Fibroblast of lung (primary cell): ENCODE measurements around the gene LIMA1. TPM values are rescaled to one million over a fixed set of nuclear protein-coding genes. Genes with fewer than 3 reads are reported as not detected.
"Not testable (repeated sequence)": the region's sequence is repeated elsewhere in the genome, so short reads cannot be mapped to it uniquely, and the experiment has no call there.

Experiments used
- DNase-seq, 2 donors: peaks; one replicate each; pipeline versions ENCODE4 v3.0.0 to v3.0.0-alpha.2; 2010; ENCODE audit warnings: low read depth in 2 of 2
- H2AFZ ChIP-seq: 2 replicates; pipeline ENCODE4 v1.5.1; 2012; ENCODE audit warnings: low read length, control low read depth, inconsistent platforms
- H3K27ac ChIP-seq: 2 replicates; pipeline ENCODE4 v1.5.1; 2011; ENCODE audit warnings: low read length, control low read depth; ENCODE audit not compliant: insufficient read depth
- H3K27me3 ChIP-seq: 2 replicates; pipeline ENCODE4 v1.5.1; 2011; ENCODE audit warnings: mild to moderate bottlenecking, low read length; ENCODE audit not compliant: control insufficient read depth, insufficient read depth
- H3K36me3 ChIP-seq: 2 replicates; pipeline ENCODE4 v1.5.1; 2011; ENCODE audit warnings: low read length; ENCODE audit not compliant: control insufficient read depth, insufficient read depth
- H3K4me1 ChIP-seq: 2 replicates; pipeline ENCODE4 v1.5.1; 2011; ENCODE audit warnings: low read length; ENCODE audit not compliant: control insufficient read depth, insufficient read depth; ENCODE audit errors: extremely low read depth
- H3K4me2 ChIP-seq: 2 replicates; pipeline ENCODE4 v1.5.1; 2011; ENCODE audit warnings: low read length, control low read depth; ENCODE audit not compliant: insufficient read depth; ENCODE audit errors: extremely low read depth
- H3K4me3 ChIP-seq, 4 experiments: fragments of 200-600 bp in 1 of 4; sonication (generic) in 1 of 4; replicated peaks in 1 of 4; 2 replicates each; pipeline ENCODE4 v1.5.1; 2011 to 2016; ENCODE audit warnings: low read length in 4 of 4, low read depth in 3 of 4, mild to moderate bottlenecking in 3 of 4, control low read depth in 2 of 4, inconsistent platforms in 1 of 4, mixed read lengths in 1 of 4; ENCODE audit not compliant: insufficient read depth in 1 of 4; ENCODE audit errors: control extremely low read depth in 1 of 4
- H3K79me2 ChIP-seq: 2 replicates; pipeline ENCODE4 v1.5.1; 2012; ENCODE audit warnings: mild to moderate bottlenecking, low read length, inconsistent platforms; ENCODE audit not compliant: control insufficient read depth, insufficient read depth
- H3K9ac ChIP-seq: 2 replicates; pipeline ENCODE4 v1.5.1; 2011; ENCODE audit warnings: mild to moderate bottlenecking, low read length, control low read depth; ENCODE audit not compliant: insufficient read depth
- H3K9me3 ChIP-seq: 2 replicates; pipeline ENCODE4 v1.5.1; 2012; ENCODE audit warnings: low read depth, low read length; ENCODE audit not compliant: control insufficient read depth, insufficient read depth
- H4K20me1 ChIP-seq: 2 replicates; pipeline ENCODE4 v1.5.1; 2011; ENCODE audit warnings: low read length; ENCODE audit not compliant: control insufficient read depth, insufficient read depth; ENCODE audit errors: extremely low read depth
- EZH2 ChIP-seq: IDR thresholded peaks from 2 replicates; pipeline ENCODE4 v1.5.1; 2012; ENCODE audit warnings: low read length, control low read depth, mild to moderate bottlenecking; ENCODE audit errors: missing control alignments
- polyA plus RNA-seq, 2 donors: library from polyadenylated mRNA; depleted of rRNA in 1 of 2; stranded (reverse) in 1 of 2; unstranded in 1 of 2; fragments of >200 nt; gene quantifications; 2 replicates each; pipeline ENCODE4 v1.2.1, GENCODE V29; 2011 to 2012; ENCODE audit warnings: missing spikeins in 1 of 2
- total RNA-seq: library from RNA; depleted of rRNA; stranded (reverse); fragments of >200 nt; gene quantifications from 2 replicates; pipeline ENCODE4 v1.2.1, GENCODE V29; 2014
- TF ChIP-seq, protein P1 (sequence below), 2 donors: IDR thresholded peaks in 1 of 2; conservative IDR thresholded peaks in 1 of 2; 1 replicate in 1 of 2; 2 replicates in 1 of 2; pipeline ENCODE4 v1.5.1; 2011 to 2012; ENCODE audit warnings: low read length in 2 of 2, control low read depth in 1 of 2, inconsistent platforms in 1 of 2, low read depth in 1 of 2, mild to moderate bottlenecking in 1 of 2

Gene LIMA1
- total and polyA plus RNA-seq, 2 donors (not counting 1 experiment from before 2014, with no cell fraction given), result 171 to 308 TPM

DNA sequence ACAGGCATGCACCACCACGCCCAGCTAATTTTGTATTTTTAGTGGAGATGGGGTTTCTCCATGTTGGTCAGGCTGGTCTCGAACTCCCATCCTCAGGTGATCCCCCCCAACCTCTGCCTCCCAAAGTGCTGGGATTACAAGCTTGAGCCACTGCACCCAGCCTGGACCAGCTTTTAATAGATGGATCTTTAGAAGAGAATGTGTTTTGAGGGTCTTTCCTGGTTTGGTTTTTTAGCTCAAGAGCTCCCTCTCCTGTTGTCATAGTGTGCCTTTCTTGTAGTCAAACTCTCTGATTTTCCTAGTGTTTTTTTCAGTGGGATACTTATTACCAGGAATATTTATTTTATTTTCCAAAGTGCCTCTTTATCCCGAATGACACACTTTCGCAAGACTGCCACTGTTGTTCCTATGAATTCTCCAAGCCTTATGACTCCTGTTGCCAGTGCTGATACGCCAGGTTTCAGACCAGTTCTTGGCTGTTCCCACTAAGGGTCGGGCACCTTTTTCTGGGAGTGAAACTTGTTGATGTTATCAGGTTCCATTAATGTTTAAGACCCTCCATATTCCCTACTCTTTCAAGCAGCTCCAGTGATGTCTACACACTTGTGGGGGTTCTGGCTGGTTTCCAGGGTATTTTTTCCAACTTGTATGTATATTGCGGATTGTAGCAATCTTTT, 31.5 kb upstream of the LIMA1 start:
- peaks cover 2% of the 10 kb centered on the region for H3K4me1 ChIP-seq

DNA sequence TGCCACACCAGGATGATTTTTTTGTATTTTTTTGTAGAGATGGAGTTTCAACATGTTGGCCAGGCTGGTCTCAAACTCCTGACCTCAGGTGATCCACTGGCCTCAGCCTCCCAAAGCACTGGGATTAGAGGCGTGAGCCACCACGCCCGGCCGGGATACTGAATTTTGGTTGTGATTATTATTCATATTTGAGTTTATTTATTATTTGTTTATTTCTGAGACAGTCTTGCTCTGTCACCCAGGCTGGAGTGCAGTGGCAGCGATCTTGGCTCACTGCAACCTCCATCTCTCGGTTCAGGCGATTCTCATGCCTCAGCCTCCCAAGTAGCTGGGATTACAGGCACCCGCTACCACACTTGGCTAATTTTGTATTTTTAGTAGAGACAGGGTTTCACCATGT, 30.7 kb upstream of the LIMA1 start:
- not testable (repeated sequence) for H3K79me2 ChIP-seq, H3K9ac ChIP-seq, H3K27ac ChIP-seq, H3K4me2 ChIP-seq, DNase-seq, H3K4me3 ChIP-seq, H3K9me3 ChIP-seq, H3K4me1 ChIP-seq, H2AFZ ChIP-seq, H3K36me3 ChIP-seq, H3K27me3 ChIP-seq, H4K20me1 ChIP-seq

More for the DNA sequence above, 31.5 kb upstream of the LIMA1 start:
- Histone ChIP-seq H3K36me3 (no peaks in the 10 kb centered on the region), H3K27me3 (no peaks in the 10 kb centered on the region), H4K20me1 (no peaks in the 10 kb centered on the region), H3K9ac (no peak overlapping the region), H3K79me2 (no peaks in the 10 kb centered on the region), H3K4me3 (no peak overlapping the region), H3K27ac (no peak overlapping the region), H2AFZ (peak overlapping the region; percentile 40), H3K4me2 (no peak overlapping the region), H3K9me3 (no peaks in the 10 kb centered on the region)
- TF ChIP-seq, protein P1, sequence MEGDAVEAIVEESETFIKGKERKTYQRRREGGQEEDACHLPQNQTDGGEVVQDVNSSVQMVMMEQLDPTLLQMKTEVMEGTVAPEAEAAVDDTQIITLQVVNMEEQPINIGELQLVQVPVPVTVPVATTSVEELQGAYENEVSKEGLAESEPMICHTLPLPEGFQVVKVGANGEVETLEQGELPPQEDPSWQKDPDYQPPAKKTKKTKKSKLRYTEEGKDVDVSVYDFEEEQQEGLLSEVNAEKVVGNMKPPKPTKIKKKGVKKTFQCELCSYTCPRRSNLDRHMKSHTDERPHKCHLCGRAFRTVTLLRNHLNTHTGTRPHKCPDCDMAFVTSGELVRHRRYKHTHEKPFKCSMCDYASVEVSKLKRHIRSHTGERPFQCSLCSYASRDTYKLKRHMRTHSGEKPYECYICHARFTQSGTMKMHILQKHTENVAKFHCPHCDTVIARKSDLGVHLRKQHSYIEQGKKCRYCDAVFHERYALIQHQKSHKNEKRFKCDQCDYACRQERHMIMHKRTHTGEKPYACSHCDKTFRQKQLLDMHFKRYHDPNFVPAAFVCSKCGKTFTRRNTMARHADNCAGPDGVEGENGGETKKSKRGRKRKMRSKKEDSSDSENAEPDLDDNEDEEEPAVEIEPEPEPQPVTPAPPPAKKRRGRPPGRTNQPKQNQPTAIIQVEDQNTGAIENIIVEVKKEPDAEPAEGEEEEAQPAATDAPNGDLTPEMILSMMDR (conservative IDR thresholded peaks at IDR 0.05 in 1 of 2, IDR thresholded peaks at IDR 0.05 in 1 of 2; ENCODE audit: low read depth in 1 of 2, low read length in 2 of 2), result peak; percentile 68 to 72
- TF ChIP-seq EZH2, result no peak
- DNase-seq, result peak; percentile 57 to 81

DNA sequence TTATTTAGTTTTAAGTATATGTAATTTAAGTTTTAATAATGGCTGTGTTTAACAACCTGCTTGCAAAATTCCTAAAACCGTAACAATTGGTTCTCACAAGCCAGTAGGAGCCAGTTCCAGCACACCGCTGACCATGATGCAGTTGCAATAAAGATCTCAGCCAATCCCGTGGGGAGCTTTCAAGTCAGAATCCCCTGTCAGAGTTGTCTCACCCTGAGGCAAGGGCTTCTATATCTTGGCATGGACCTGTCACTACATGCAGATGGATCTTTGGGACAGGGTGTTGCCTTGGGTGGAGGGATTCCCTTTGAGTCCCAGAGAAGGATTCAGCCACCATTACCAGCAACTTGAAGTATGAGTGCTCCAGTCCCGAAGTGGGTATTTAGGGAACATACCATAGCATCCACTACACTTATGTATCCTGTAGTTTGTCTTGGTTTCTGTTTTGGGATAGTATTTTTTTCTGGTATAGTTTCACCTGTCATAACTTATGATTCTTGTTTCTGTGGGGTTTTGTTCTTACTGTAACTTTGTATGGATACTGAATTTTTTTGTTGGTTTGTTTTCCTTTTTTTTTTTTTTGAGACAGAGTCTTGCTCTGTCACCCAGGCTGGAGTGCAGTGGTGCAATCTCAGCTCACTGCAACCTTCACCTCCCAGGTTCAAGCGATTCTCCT, 30.1 kb upstream of the LIMA1 start:
- Histone ChIP-seq H3K9ac (no peak overlapping the region), H3K4me3 (no peak overlapping the region), H3K27ac (no peak overlapping the region), H3K79me2 (no peaks in the 10 kb centered on the region), H3K4me2 (no peak overlapping the region), H4K20me1 (no peaks in the 10 kb centered on the region), H3K4me1 (peaks cover 2% of the 10 kb centered on the region), H2AFZ (no peak overlapping the region), H3K27me3 (no peaks in the 10 kb centered on the region), H3K9me3 (no peaks in the 10 kb centered on the region), H3K36me3 (no peaks in the 10 kb centered on the region)
- DNase-seq, result no peak
- no peak for TF ChIP-seq EZH2
- TF ChIP-seq, protein P1 (conservative IDR thresholded peaks at IDR 0.05 in 1 of 2, IDR thresholded peaks at IDR 0.05 in 1 of 2; ENCODE audit: low read depth in 1 of 2, low read length in 2 of 2), result no peak

DNA sequence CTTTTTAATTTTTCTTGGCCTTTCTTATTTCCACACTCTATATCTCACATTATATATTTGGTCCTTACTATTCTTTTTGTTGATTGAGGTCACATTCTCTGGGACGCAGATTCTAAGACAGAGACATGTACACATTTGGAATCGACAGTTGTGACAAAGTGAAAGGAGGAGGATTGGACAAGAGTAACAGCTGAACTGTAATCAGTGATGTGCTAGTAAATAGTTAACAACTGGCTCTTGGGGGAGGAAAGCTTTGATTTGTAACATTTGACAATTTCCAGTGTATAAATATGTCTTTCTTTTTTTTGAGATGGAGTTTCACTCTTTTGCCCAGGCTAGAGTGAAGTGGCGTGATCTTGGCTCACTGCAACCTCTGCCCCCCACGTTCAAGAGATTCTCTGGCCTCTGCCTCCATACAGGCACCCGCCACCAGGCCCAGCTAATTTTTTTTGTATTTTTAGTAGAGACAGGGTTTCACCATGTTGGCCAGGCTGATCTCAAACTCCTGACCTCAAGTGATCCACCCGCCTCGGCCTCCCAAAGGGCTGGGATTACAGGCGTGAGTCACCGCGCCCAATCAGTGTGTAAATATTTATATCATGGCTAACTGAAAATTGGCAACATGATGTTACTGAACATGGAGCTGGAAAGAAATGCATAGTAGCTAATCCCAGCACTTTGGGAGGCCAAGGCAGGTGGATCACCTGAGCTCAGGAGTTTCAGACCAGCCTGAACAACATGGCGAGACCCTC, 28.7 kb upstream of the LIMA1 start:
- peak overlapping the region; percentile 42 for H3K27ac ChIP-seq
- not testable (repeated sequence) for H4K20me1 ChIP-seq, H3K4me1 ChIP-seq, H3K9me3 ChIP-seq, H3K4me2 ChIP-seq, H3K36me3 ChIP-seq, H3K79me2 ChIP-seq, H3K4me3 ChIP-seq, H3K27me3 ChIP-seq, H3K9ac ChIP-seq, H2AFZ ChIP-seq
- DNase-seq, result peak; percentile 66 to 75
